HG02623 (cell line): ENCODE data around the gene SPHKAP.
"Not testable (repeated sequence)": the region's sequence is repeated elsewhere in the genome, so short reads cannot be mapped to it uniquely, and the experiment has no call there.

Experiments
- ATAC-seq: cut with Tn5 transposase; IDR thresholded peaks from one replicate; pipeline ENCODE4 v1.9.1; 2021; ENCODE audit warnings: moderate library complexity; ENCODE audit not compliant: unreplicated experiment

The SPHKAP gene

GRCh38 chr2:228040995-228041394, 140.5 kb downstream of the SPHKAP start:
- ATAC-seq: no peak

- peak; percentile 82 for ATAC-seq
Observed at GRCh38 chr2:228039752-228040534, 141.5 kb downstream of the SPHKAP start.

GRCh38 chr2:228038967-228039366, 142.5 kb downstream of the SPHKAP start:
- ATAC-seq: no peak

GRCh38 chr2:228037915-228038314, 143.6 kb downstream of the SPHKAP start:
- no peak for ATAC-seq

GRCh38 chr2:228023619-228024018, 157.9 kb downstream of the SPHKAP start:
- ATAC-seq: no peak

GRCh38 chr2:228018311-228018710, 163.2 kb downstream of the SPHKAP start:
- no peak for ATAC-seq

- ATAC-seq: no peak
Observed at GRCh38 chr2:228017784-228018183, 163.7 kb downstream of the SPHKAP start.

- no peak for ATAC-seq
Observed at GRCh38 chr2:228016402-228016801, 165.1 kb downstream of the SPHKAP start.

GRCh38 chr2:228015741-228016140, 165.7 kb downstream of the SPHKAP start:
- ATAC-seq: no peak

GRCh38 chr2:227996366-227996765, 185.1 kb downstream of the SPHKAP start:
- no peak for ATAC-seq

- ATAC-seq: no peak
Observed at GRCh38 chr2:227990937-227991336, 190.6 kb downstream of the SPHKAP start.

- no peak for ATAC-seq
Observed at GRCh38 chr2:227973241-227973640, 208.2 kb downstream of the SPHKAP start.

- no peak for ATAC-seq
Observed at GRCh38 chr2:227971619-227972230, 209.8 kb downstream of the SPHKAP start.

GRCh38 chr2:227960317-227960716, 221.2 kb downstream of the SPHKAP start:
- no peak for ATAC-seq

GRCh38 chr2:227942965-227943364, 238.5 kb downstream of the SPHKAP start:
- ATAC-seq: no peak

GRCh38 chr2:227942021-227942420, 239.5 kb downstream of the SPHKAP start:
- peak; percentile 54 for ATAC-seq

GRCh38 chr2:227939271-227940027, 242.0 kb downstream of the SPHKAP start:
- no peak for ATAC-seq

GRCh38 chr2:227936249-227936648, 245.2 kb downstream of the SPHKAP start:
- not testable (repeated sequence) for ATAC-seq

GRCh38 chr2:227933884-227934283, 247.6 kb downstream of the SPHKAP start:
- no peak for ATAC-seq

- ATAC-seq: no peak
Observed at GRCh38 chr2:227932403-227932802, 249.1 kb downstream of the SPHKAP start.

GRCh38 chr2:227932001-227932400, 249.5 kb downstream of the SPHKAP start:
- ATAC-seq: no peak
